GM12878 (cell line): Measurements from ENCODE around the gene RCAN2. TPM values are rescaled to one million over a fixed set of nuclear protein-coding genes. Genes with fewer than 3 reads are reported as not detected.

Source experiments
- ATAC-seq: fragments of 200-7000 bp; cut with Tn5 transposase; 3 replicates; pipeline ENCODE4 v1.9.1; 2020; ENCODE audit warnings: mild to moderate bottlenecking, moderate library complexity
- BruUV-seq: library from RNA; stranded (reverse); fragments of 400-500 nt; replicated peaks from 2 replicates; lab custom pipeline; 2021; lab: Mats Ljungman, UMichigan
- CTCF ChIA-PET: fragments of 300-600 bp; sonication (Branson Sonifier 250); formaldehyde crosslinking; extraction: SDS; loops from one replicate; lab custom pipeline; 2021; ENCODE audit warnings: inconsistent platforms; lab: Yijun Ruan, JAX
- POLR2A ChIA-PET: fragments of 350-600 bp; formaldehyde crosslinking; extraction: SDS; loops from one replicate; lab custom pipeline; 2021; ENCODE audit warnings: inconsistent platforms; lab: Charles Lee
- RAD21 ChIA-PET: fragments of 300-600 bp; sonication (Branson Sonifier 250); formaldehyde crosslinking; loops from one replicate; lab custom pipeline; 2023; ENCODE audit warnings: antibody characterized with exemption; ENCODE audit not compliant: unreplicated experiment; lab: Charles Lee
- SMC1A ChIA-PET: fragments of 300-600 bp; sonication (Branson Sonifier 250); formaldehyde crosslinking; loops from one replicate; lab custom pipeline; 2023; ENCODE audit not compliant: unreplicated experiment, uncharacterized antibody; lab: Charles Lee
- DNase-seq: peaks from one replicate; pipeline ENCODE4 v3.0.0-alpha.2; 2011; ENCODE audit warnings: low read depth, low spot score
- FAIRE-seq: peaks from 3 replicates; lab custom pipeline; 2011; peaks lifted over from hg19 to GRCh38; lab: Jason Lieb, UNC
- H2AFZ ChIP-seq: 2 replicates; pipeline ENCODE4 v1.6.0; 2011; ENCODE audit warnings: low read depth, low read length, control low read depth; ENCODE audit not compliant: control insufficient read depth
- H3K27ac ChIP-seq: 2 replicates; pipeline ENCODE4 v1.5.1; 2011; ENCODE audit warnings: control low read depth; ENCODE audit not compliant: control insufficient read depth, insufficient read depth
- H3K27me3 ChIP-seq, 2 experiments: replicated peaks in 1 of 2; 2 replicates each; pipeline versions ENCODE4 v1.6.0 to v1.6.1; 2011; ENCODE audit warnings: low read length in 1 of 2; ENCODE audit not compliant: control insufficient read depth in 2 of 2, insufficient read depth in 2 of 2
- H3K36me3 ChIP-seq, 2 experiments: 2 replicates each; pipeline ENCODE4 v1.5.1; 2011; ENCODE audit warnings: low read length in 1 of 2; ENCODE audit not compliant: control insufficient read depth in 2 of 2, insufficient read depth in 2 of 2
- H3K4me1 ChIP-seq: 2 replicates; pipeline ENCODE4 v1.6.1; 2011; ENCODE audit warnings: mild to moderate bottlenecking, low read length, moderate library complexity, mixed read lengths; ENCODE audit not compliant: control insufficient read depth, insufficient read depth
- H3K4me2 ChIP-seq: 2 replicates; pipeline ENCODE4 v1.6.0; 2011; ENCODE audit warnings: control low read depth; ENCODE audit not compliant: control insufficient read depth, insufficient read depth
- H3K4me3 ChIP-seq: fragments of 200-600 bp; sonication (generic); 2 replicates; pipeline ENCODE4 v1.5.1; 2016
- H3K79me2 ChIP-seq: 2 replicates; pipeline ENCODE4 v1.6.0; 2011; ENCODE audit warnings: low read length; ENCODE audit not compliant: control insufficient read depth, insufficient read depth
- H3K9ac ChIP-seq: 2 replicates; pipeline ENCODE4 v1.8.0; 2011; ENCODE audit warnings: low read length, control low read depth, mixed read lengths; ENCODE audit not compliant: control insufficient read depth, insufficient read depth
- H3K9me3 ChIP-seq: replicated peaks from 3 replicates; pipeline ENCODE4 v1.5.1; 2011; ENCODE audit warnings: mild to moderate bottlenecking, low read length; ENCODE audit not compliant: control insufficient read depth, insufficient read depth
- H4K20me1 ChIP-seq: 2 replicates; pipeline ENCODE4 v1.6.0; 2011; ENCODE audit not compliant: control insufficient read depth, insufficient read depth
- BHLHE40 ChIP-seq, 2 experiments: fragments of 450-650 bp in 1 of 2; IDR thresholded peaks; 2 replicates each; pipeline ENCODE4 v1.6.1; 2011 to 2017; ENCODE audit warnings: low read depth in 2 of 2, borderline replicate concordance in 1 of 2, improper control_type of control experiment in 1 of 2, low read length in 1 of 2, mild to moderate bottlenecking in 1 of 2
- BMI1 ChIP-seq: fragments of 450-650 bp; IDR thresholded peaks from 2 replicates; pipeline ENCODE4 v1.6.1; 2016; ENCODE audit warnings: mild to moderate bottlenecking, moderate library complexity, borderline replicate concordance
- CBX3 ChIP-seq: fragments of 200-600 bp; sonication (generic); IDR thresholded peaks from 2 replicates; pipeline ENCODE4 v1.6.1; 2016; ENCODE audit warnings: low read depth, borderline replicate concordance
- E2F8 ChIP-seq: fragments of 450-650 bp; IDR thresholded peaks from 2 replicates; pipeline ENCODE4 v1.6.1; 2018; ENCODE audit warnings: mild to moderate bottlenecking, low read depth, moderate library complexity; ENCODE audit not compliant: partially characterized antibody
- IRF5 ChIP-seq: fragments of 450-650 bp; IDR thresholded peaks from 2 replicates; pipeline ENCODE4 v1.6.1; 2017; ENCODE audit warnings: borderline replicate concordance
- JUNB ChIP-seq: IDR thresholded peaks from 2 replicates; pipeline ENCODE4 v1.6.1; 2016; ENCODE audit warnings: antibody characterized with exemption, mild to moderate bottlenecking
- MAX ChIP-seq: IDR thresholded peaks from 2 replicates; pipeline ENCODE4 v1.6.1; 2012; ENCODE audit warnings: low read depth, low read length, improper control_type of control experiment
- MEF2B ChIP-seq: fragments of 450-650 bp; IDR thresholded peaks from 2 replicates; pipeline ENCODE4 v1.6.1; 2018; ENCODE audit warnings: mild to moderate bottlenecking, moderate library complexity; ENCODE audit not compliant: partially characterized antibody, poor library complexity, severe bottlenecking
- MLLT1 ChIP-seq: fragments of 450-650 bp; IDR thresholded peaks from 2 replicates; pipeline ENCODE4 v1.6.1; 2016; ENCODE audit warnings: mild to moderate bottlenecking
- NR2C2 ChIP-seq: IDR thresholded peaks from 2 replicates; pipeline ENCODE4 v1.6.1; 2011; ENCODE audit warnings: borderline replicate concordance, low read depth; ENCODE audit not compliant: control insufficient read depth, insufficient read length
- PAX8 ChIP-seq: fragments of 450-650 bp; IDR thresholded peaks from 2 replicates; pipeline ENCODE4 v1.6.1; 2017; ENCODE audit warnings: mild to moderate bottlenecking, moderate library complexity
- POLR2AphosphoS5 ChIP-seq: IDR thresholded peaks from 2 replicates; pipeline ENCODE4 v1.6.1; 2011; ENCODE audit warnings: mild to moderate bottlenecking, low read length, inconsistent platforms
- SREBF2 ChIP-seq: IDR thresholded peaks from 2 replicates; pipeline ENCODE4 v1.6.1; 2012; ENCODE audit warnings: mild to moderate bottlenecking, low read length
- SUPT20H ChIP-seq: IDR thresholded peaks from 2 replicates; pipeline ENCODE4 v1.6.1; 2011; ENCODE audit warnings: low read depth, mild to moderate bottlenecking, low read length, moderate library complexity, borderline replicate concordance; ENCODE audit not compliant: control insufficient read depth
- ZNF592 ChIP-seq: fragments of 450-650 bp; IDR thresholded peaks from 2 replicates; pipeline ENCODE4 v1.6.1; 2017; ENCODE audit warnings: mild to moderate bottlenecking, moderate library complexity
- WGBS: methylation state at CpG from one replicate; pipeline ENCODE4 v1.1.6; 2016; ENCODE audit warnings: low lambda C conversion rate; ENCODE audit not compliant: insufficient replicate concordance, insufficient coverage; ENCODE audit errors: missing lambda C conversion rate; 5-methylcytosine and 5-hydroxymethylcytosine counted together
- in situ Hi-C: fragments of 300-500 bp; cut with MboI; formaldehyde crosslinking; loops from 9 replicates; pipeline ENCODE4 v1.14.3; 2018; ENCODE audit warnings: mixed read lengths
- intact Hi-C: fragments of 100-400 bp; cut with micrococcal nuclease; formaldehyde crosslinking; loops from one replicate; pipeline ENCODE4 v1.14.2; 2022; ENCODE audit not compliant: unreplicated experiment
- polyA plus RNA-seq, 11 experiments: library from polyadenylated mRNA; depleted of rRNA in 4 of 11; unstranded in 6 of 11; stranded (reverse) in 5 of 11; fragments of >200 nt; fragmentation: Nextera tagmentation in 4 of 11; fragmentation: Illumina TruSeq in 1 of 11; extraction: Ambion mirVana in 4 of 11; extraction: Trizol in 1 of 11; gene quantifications; 1 replicate in 1 of 11; 2 replicates in 10 of 11; pipeline versions ENCODE4 v1.2.1 to v1.2.3, GENCODE V29; 2011 to 2016; ENCODE audit warnings: inconsistent platforms in 2 of 11, missing spikeins in 2 of 11, low read depth in 1 of 11
- total RNA-seq, 4 experiments: library from RNA; depleted of rRNA in 3 of 4; stranded (reverse); fragments of >200 nt in 3 of 4; fragmentation: Illumina TruSeq in 1 of 4; extraction: Trizol in 1 of 4; gene quantifications; 2 replicates each; pipeline versions ENCODE4 v1.2.1 to v1.2.3, GENCODE V29; 2013 to 2021

The RCAN2 gene
- total and polyA plus RNA-seq, 10 of the 15 experiments (the other 5 are each of a cell fraction or from before 2014, with no cell fraction given): 0.06 TPM; not detected in 9

GRCh38 chr6:46456297-46456696 lies 35.0 kb downstream of the RCAN2 start:
- Histone ChIP-seq H3K9ac (no peak overlapping the region), H3K27ac (no peak overlapping the region), H3K79me2 (no peaks in the 10 kb centered on the region), H3K9me3 (no peaks in the 10 kb centered on the region), H3K27me3 (no peaks in the 10 kb centered on the region; a peak in 1 of 4 replicates), H4K20me1 (no peaks in the 10 kb centered on the region), H3K4me3 (no peak overlapping the region), H2AFZ (no peak overlapping the region), H3K36me3 (no peaks in the 10 kb centered on the region), H3K4me2 (no peak overlapping the region), H3K4me1 (no peaks in the 10 kb centered on the region)
- ChIA-PET SMC1A (no interaction called here), CTCF (no interaction called here), POLR2A (no interaction called here), RAD21 (no interaction called here)
- WGBS: 67% methylated on average over 2 of the region's 2 CpGs
- BruUV-seq: no TSS peak
- in situ Hi-C loops: no loop called here
- intact Hi-C loops: no loop called here
- TF ChIP-seq BHLHE40 (IDR thresholded peaks at IDR 0.05; ENCODE audit: borderline replicate concordance in 1 of 2, low read depth in 2 of 2, low read length in 1 of 2): no peak
- TF ChIP-seq CBX3: no peak
- no peak for TF ChIP-seq MLLT1
- TF ChIP-seq JUNB: no peak
- no peak for TF ChIP-seq BMI1
- TF ChIP-seq E2F8: no peak
- no peak for TF ChIP-seq SREBF2
- TF ChIP-seq MAX: no peak
- TF ChIP-seq SUPT20H: no peak
- TF ChIP-seq IRF5: no peak
- TF ChIP-seq NR2C2: no peak
- TF ChIP-seq ZNF592: no peak
- no peak for TF ChIP-seq PAX8
- TF ChIP-seq MEF2B: no peak
- TF ChIP-seq POLR2AphosphoS5: no peak
- ATAC-seq (no peak), FAIRE-seq (no peak), DNase-seq (no peak)
